T-helper 17 cell (primary cell): ENCODE data around the gene CASZ1. TPM values are rescaled to one million over a fixed set of nuclear protein-coding genes. Genes with fewer than 3 reads are reported as not detected.

Experiments used
- ATAC-seq: fragments of 150-1000 bp; cut with Tn5 transposase; 2 replicates; pipeline ENCODE4 v1.10.0; 2021; ENCODE audit warnings: mild to moderate bottlenecking, moderate library complexity
- DNase-seq, 3 donors: peaks; one replicate each; pipeline versions ENCODE4 v3.0.0 to v3.0.0-alpha.2; 2020 to 2021
- H3K9me3 ChIP-seq: one replicate; pipeline ENCODE4 v1.7.0; 2013; ENCODE audit warnings: low read length, mild to moderate bottlenecking; ENCODE audit not compliant: control insufficient read depth, poor library complexity, severe bottlenecking
- H3K27ac Mint-ChIP-seq: one replicate; pipeline ENCODE4 v1.8.0; 2022; ENCODE audit warnings: mild to moderate bottlenecking, moderate library complexity, mixed read lengths
- H3K27me3 Mint-ChIP-seq: one replicate; pipeline ENCODE4 v1.8.0; 2022; ENCODE audit warnings: mixed read lengths
- H3K36me3 Mint-ChIP-seq: one replicate; pipeline ENCODE4 v1.8.0; 2022; ENCODE audit warnings: low read depth, mixed read lengths
- H3K4me1 Mint-ChIP-seq: one replicate; pipeline ENCODE4 v1.8.0; 2022; ENCODE audit warnings: mild to moderate bottlenecking, mixed read lengths
- H3K4me3 Mint-ChIP-seq: one replicate; pipeline ENCODE4 v1.8.0; 2022; ENCODE audit warnings: mild to moderate bottlenecking, moderate library complexity, mixed read lengths
- total RNA-seq, 4 donors: library from RNA in 2 of 4; stranded (reverse) in 2 of 4; gene quantifications; one replicate each; pipeline ENCODE4 v1.2.3 and lab custom pipeline; 2022 to 2026

CASZ1 gene
- total RNA-seq, 2 donors from 2014 or later, result 20.8 to 21.2 TPM

DNA sequence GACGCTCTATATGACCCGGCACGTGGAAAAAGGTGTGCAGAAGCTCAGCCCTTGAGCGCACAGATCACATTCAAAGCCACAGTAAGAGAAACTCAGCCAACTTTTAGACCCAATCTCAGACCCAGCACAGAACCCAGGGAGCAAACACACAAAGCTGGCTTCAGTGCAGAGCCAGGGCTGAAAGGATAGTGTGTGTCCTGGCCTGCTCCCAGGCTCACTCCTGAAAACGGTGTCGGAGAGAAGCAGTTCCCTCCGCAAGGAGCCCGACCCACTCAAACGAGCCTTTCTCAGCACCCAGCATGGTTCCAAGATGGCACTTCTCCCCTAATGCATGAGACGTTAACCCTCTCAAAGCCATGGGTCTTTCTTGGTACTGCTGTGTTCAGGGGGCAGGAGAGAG, 39.6 kb downstream of the CASZ1 start:
- no peak for ATAC-seq
- H3K36me3 Mint-ChIP-seq, result no peaks in the 10 kb centered on the region
- no peak for DNase-seq
- H3K9me3 ChIP-seq, result no peaks in the 10 kb centered on the region
- H3K4me1 Mint-ChIP-seq, result peaks cover 11% of the 10 kb centered on the region
- H3K4me3 Mint-ChIP-seq, result no peak overlapping the region
- H3K27ac Mint-ChIP-seq, result peak overlapping the region; percentile 37
- peaks cover 17% of the 10 kb centered on the region for H3K27me3 Mint-ChIP-seq

DNA sequence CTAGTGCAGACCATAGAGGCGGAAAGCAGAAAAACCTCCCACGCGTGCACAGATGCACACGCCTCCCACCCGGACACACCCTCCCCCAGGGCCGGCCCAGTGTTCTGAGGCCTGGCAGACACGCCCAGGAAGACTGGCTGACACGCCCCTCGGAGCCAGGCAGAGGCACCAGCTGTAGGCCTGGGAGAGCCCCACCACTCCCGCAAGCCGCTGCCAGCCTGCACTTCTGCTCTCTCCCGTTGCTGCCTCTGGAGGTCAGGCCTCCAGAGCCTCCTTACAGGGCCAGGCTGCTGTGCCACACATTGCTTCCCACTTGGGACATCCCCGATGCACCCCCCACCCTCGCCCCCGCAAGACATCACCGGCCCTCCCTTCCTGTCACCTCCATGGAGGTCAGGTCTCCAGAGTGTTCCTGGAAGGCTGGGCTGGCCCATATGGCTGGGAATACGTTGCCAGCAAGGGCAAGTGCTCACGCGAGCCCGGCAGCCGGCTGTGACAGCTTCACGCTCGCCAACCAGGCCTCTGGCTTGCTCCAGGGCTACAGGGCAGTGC, 40.4 kb downstream of the CASZ1 start:
- H3K27ac Mint-ChIP-seq, result no peak overlapping the region
- peaks cover 21% of the 10 kb centered on the region for H3K27me3 Mint-ChIP-seq
- H3K4me1 Mint-ChIP-seq, result peaks cover 8% of the 10 kb centered on the region
- no peaks in the 10 kb centered on the region for H3K36me3 Mint-ChIP-seq
- no peaks in the 10 kb centered on the region for H3K9me3 ChIP-seq
- DNase-seq, result peak; percentile 45 to 59 (median 51)
- peak overlapping the region; percentile 45 for H3K4me3 Mint-ChIP-seq
- peak; percentile 100 for ATAC-seq

DNA sequence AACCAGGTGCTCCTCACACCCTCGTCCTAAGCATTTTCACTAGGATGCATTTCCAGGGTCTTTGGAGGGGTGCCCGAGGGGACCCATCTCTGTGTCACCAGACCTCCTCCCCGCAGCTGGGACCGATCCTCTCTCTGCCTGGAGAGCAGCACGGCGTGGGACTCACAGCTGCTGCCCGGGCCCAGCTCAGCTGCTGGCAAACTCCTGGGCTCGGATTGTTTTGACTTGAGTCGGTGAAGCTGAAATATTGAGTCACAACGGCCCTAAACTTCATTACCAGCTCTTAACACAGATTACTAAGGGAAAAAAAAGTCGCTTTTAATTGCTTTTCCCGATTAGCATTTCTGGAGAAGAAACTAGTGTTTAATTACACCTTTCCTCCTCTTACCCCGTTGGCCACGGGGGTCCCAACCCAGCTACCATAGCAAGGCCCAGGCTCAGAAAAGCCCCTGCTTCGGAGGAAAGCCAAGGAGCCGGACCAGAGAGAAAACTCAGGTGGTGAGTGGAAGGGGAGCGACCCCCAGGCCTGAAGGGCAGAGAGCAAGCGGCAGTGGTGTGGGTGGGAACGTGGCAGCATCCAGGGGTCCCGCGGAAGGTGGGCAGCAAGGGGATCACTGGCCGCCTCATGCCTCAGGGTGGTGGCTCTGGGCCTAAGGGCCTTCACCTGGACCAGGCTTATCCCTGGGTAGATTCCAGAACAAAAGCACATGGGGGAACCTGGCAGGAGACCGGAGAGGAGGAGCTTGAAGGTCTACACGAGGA, 41.7 kb downstream of the CASZ1 start:
- no peak overlapping the region for H3K4me3 Mint-ChIP-seq
- DNase-seq (no peak), ATAC-seq (no peak)
- H3K27me3 Mint-ChIP-seq, result peaks cover 16% of the 10 kb centered on the region
- no peaks in the 10 kb centered on the region for H3K9me3 ChIP-seq
- no peak overlapping the region for H3K27ac Mint-ChIP-seq
- no peaks in the 10 kb centered on the region for H3K36me3 Mint-ChIP-seq
- peaks cover 4% of the 10 kb centered on the region for H3K4me1 Mint-ChIP-seq

DNA sequence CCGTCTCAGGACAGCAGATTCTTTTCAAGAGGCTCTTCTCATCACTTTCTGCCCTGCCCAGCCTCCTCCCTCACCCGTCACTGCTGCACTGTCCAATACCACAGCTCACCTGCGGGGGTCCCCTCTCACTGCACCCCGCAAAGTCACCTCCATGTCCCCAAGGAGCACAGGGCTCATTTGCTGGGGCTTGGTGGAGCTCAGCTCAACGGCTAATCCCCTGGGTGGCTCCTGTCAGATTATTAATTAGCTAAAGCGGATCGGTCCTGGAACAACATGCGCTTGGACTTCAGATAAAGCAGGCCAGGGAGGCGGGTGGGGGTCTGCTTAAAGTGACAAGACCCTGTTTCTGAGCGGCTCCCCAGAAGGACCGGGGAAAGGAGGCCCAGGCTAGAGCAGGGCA, 43.1 kb downstream of the CASZ1 start:
- DNase-seq (no peak), ATAC-seq (no peak)
- H3K4me3 Mint-ChIP-seq, result no peak overlapping the region
- H3K36me3 Mint-ChIP-seq, result no peaks in the 10 kb centered on the region
- peaks cover 11% of the 10 kb centered on the region for H3K27me3 Mint-ChIP-seq
- H3K4me1 Mint-ChIP-seq, result peaks cover 4% of the 10 kb centered on the region
- H3K9me3 ChIP-seq, result no peaks in the 10 kb centered on the region
- no peak overlapping the region for H3K27ac Mint-ChIP-seq

DNA sequence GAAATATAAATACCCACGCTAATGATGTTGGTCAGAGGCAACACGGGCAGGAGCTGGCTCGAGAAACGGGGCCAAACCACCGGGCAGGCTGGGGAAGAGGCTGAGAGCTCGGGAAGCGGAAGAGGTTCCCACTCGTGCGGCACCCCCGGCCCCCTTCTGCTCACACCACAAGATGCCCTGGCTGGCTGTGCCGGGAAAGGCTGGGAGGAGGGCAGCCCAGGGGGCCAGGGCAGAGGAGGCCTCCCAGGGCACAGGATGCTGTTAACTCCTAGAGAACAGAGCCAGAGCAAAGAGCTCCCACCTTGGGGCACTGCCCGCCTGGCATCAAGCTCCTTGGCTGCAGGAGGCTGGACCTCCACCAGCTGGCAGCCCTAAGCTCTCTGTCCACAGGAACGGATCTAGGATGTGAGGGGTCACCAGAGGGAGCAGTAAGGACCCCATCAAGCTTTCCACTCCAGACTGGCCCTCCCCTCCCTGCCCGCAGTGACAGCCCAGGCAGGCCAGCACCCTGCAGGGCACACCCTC, 44.8 kb downstream of the CASZ1 start:
- Mint-ChIP-seq H3K4me1 (no peaks in the 10 kb centered on the region), H3K4me3 (no peak overlapping the region), H3K27me3 (peaks cover 5% of the 10 kb centered on the region), H3K27ac (no peak overlapping the region), H3K36me3 (no peaks in the 10 kb centered on the region)
- ATAC-seq (no peak), DNase-seq (no peak)
- H3K9me3 ChIP-seq, result no peaks in the 10 kb centered on the region

DNA sequence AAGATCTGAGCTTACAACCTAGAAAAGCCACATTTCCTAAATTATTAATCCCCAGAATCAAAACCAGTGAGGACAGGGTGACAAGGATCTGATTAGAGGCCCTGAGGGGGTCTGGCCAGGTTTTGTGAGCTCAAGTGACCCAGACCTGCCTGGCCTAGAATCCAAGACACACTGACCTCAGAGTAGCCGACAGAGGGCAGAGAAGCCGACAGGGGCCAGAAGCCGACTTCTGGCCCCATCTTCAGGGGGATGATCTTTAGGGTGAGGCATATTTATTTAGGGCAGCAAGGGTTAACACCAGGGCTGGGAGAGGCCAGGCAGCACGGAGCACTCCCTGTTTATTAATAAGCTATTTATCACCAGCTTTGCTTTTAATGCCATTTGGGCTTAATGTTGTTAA, 45.3 kb downstream of the CASZ1 start:
- H3K9me3 ChIP-seq, result no peaks in the 10 kb centered on the region
- no peak for DNase-seq
- Mint-ChIP-seq H3K36me3 (no peaks in the 10 kb centered on the region), H3K4me1 (no peaks in the 10 kb centered on the region), H3K27me3 (peaks cover 5% of the 10 kb centered on the region), H3K4me3 (no peak overlapping the region), H3K27ac (no peak overlapping the region)
- ATAC-seq, result no peak

DNA sequence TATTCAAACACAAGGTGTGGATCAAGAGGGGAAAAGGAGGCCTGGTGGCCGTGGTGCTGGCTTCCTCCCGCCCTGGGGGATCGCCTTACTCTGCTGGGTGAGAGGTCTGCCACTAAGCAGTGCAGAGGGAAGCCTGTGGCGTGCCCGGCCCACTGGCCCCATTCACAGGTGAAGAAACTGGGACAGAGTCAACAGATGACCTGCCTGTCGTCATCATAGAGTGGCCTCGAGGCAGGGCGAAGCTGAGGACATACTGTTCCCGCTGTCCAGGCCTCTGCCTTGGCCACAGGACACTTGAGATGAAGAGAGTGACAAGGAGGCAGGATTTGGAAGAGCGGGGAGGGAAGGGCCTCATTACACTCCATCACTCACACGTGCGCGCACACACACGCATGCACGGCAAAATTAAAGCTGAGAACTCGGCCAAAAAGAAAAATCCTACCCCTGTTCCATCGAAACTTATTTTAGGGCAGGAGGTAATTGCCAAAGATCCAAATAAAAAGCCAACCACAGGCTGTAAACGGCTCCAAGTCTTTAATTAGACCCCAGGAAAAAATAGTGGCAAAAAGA, 50.5 kb downstream of the CASZ1 start:
- H3K4me1 Mint-ChIP-seq, result no peaks in the 10 kb centered on the region
- no peaks in the 10 kb centered on the region for H3K36me3 Mint-ChIP-seq
- DNase-seq (no peak), ATAC-seq (no peak)
- no peak overlapping the region for H3K27ac Mint-ChIP-seq
- no peak overlapping the region for H3K4me3 Mint-ChIP-seq
- no peaks in the 10 kb centered on the region for H3K9me3 ChIP-seq
- H3K27me3 Mint-ChIP-seq, result peaks cover 22% of the 10 kb centered on the region

DNA sequence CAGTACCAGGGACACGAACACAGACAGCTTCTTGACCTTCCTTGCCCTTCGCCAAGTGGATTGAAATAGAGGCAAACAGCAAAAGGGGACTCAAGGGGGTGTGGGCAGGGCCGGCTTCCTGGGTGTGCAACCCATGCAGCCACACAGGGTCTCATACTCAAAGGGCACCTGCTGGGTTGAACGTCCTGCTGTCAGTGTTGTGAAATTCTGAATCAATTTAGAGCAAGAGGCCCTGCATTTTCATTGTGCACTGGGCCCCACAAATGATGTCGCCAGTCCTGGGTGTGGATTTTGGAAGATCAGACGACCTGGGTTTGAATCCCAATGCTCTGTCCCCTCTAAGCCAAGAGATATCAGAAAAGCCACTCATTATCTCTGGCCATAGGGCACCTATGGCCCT, 51.1 kb downstream of the CASZ1 start:
- H3K27ac Mint-ChIP-seq, result no peak overlapping the region
- no peaks in the 10 kb centered on the region for H3K9me3 ChIP-seq

DNA sequence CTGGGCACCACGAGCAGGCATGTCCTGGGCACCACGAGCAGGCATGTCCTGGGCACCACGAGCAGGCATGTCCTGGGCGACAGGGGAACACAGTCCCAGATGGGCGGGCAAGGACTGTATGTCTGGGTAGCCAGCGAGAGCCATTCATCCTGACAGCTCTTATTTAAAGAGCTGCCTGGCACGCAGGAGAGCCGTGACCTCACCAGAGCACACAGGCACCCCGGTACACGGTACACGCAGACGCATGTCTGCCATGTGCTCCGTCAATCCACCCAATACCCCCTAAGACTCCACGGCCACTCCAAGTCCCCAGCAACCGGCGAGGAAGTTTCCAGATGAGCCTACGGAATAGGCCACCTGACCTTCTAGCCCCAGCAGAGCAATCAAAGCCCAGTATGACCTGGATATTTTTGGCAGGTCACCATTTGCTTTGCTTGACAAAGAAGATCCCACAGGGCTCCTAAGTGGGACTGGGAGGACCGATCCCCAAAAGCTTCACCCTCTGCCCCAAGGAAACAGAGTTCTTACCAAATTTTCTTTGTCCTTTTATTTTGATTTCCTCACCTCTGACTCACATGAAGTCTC, 51.7 kb downstream of the CASZ1 start:
- Mint-ChIP-seq H3K4me3 (no peak overlapping the region), H3K4me1 (peaks cover 2% of the 10 kb centered on the region), H3K36me3 (peaks cover 3% of the 10 kb centered on the region), H3K27me3 (peaks cover 30% of the 10 kb centered on the region), H3K27ac (no peak overlapping the region)
- DNase-seq (no peak), ATAC-seq (no peak)
- H3K9me3 ChIP-seq, result no peaks in the 10 kb centered on the region

More for the DNA sequence above, 51.1 kb downstream of the CASZ1 start:
- Mint-ChIP-seq H3K4me1 (peaks cover under 1% of the 10 kb centered on the region), H3K4me3 (no peak overlapping the region), H3K36me3 (peaks cover under 1% of the 10 kb centered on the region), H3K27me3 (peaks cover 24% of the 10 kb centered on the region)
- no peak for DNase-seq
- no peak for ATAC-seq

DNA sequence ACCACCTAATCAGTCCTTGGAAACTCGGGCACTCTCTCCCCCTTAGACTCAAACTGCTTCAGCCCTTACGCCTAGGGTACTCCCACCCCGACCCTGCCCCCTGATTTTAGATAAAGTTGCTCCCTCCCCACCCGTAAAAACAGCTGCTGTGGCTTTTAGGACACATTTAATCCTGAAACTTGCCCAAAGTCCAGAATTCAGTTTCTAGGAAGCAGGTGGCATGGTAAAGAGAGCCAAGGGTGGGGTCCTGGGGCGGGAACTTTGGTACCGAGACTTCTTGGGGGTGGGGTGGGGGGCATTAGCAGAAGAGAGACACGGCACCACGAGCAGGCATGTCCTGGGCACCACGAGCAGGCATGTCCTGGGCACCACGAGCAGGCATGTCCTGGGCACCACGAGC, 52.4 kb downstream of the CASZ1 start:
- no peaks in the 10 kb centered on the region for H3K9me3 ChIP-seq
- peaks cover 2% of the 10 kb centered on the region for H3K4me1 Mint-ChIP-seq
- H3K27me3 Mint-ChIP-seq, result peaks cover 35% of the 10 kb centered on the region
- H3K36me3 Mint-ChIP-seq, result peaks cover 3% of the 10 kb centered on the region
- H3K27ac Mint-ChIP-seq, result no peak overlapping the region
- no peak overlapping the region for H3K4me3 Mint-ChIP-seq
- DNase-seq (no peak), ATAC-seq (no peak)

DNA sequence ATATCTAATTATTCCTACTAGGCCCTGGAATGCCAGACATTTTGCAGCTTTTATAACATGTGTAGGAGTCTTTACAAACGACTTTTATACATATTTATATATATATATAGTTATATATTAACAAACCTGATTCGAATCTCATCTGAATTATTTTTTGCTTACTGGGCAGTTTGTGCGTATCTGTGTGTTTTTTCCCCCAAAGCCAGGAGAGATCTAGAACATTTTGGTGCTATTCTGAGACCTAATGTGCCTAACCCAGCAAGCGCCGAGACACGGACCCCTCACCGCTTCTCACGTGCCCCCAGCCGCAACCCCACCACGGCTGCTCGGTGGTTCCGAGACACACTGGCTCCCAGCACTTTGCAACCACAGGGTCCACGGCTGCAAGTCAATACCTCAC, 54.8 kb downstream of the CASZ1 start:
- H3K4me1 Mint-ChIP-seq, result peaks cover 2% of the 10 kb centered on the region
- peaks cover 35% of the 10 kb centered on the region for H3K27me3 Mint-ChIP-seq
- no peak overlapping the region for H3K27ac Mint-ChIP-seq

DNA sequence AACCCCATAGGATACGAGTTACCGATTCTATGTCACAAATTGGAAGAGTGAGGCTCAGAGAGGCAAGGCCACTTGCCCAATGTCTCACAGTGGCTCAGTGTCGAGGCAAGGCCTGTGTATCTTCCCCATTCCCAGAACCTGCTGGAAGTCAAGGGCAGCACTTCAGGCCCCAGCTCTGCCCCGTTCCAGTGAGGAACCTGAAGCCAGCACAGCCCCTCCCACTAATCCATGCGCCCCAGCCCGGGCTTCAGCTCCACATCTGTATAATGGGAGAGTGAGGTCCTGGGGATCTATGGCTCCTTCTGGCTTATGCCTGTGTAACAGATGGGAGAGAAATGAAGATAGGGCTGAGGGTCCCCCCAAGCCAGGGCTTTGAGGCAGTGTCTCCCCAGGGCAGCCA, 56.3 kb downstream of the CASZ1 start:
- DNase-seq (no peak), ATAC-seq (no peak)
- peaks cover 3% of the 10 kb centered on the region for H3K36me3 Mint-ChIP-seq
- H3K27me3 Mint-ChIP-seq, result peaks cover 28% of the 10 kb centered on the region
- no peak overlapping the region for H3K4me3 Mint-ChIP-seq
- H3K4me1 Mint-ChIP-seq, result peaks cover 2% of the 10 kb centered on the region
- H3K27ac Mint-ChIP-seq, result no peak overlapping the region
- no peaks in the 10 kb centered on the region for H3K9me3 ChIP-seq

More for the DNA sequence above, 54.8 kb downstream of the CASZ1 start:
- Mint-ChIP-seq H3K36me3 (peaks cover 3% of the 10 kb centered on the region), H3K4me3 (no peak overlapping the region)
- ATAC-seq (no peak), DNase-seq (no peak)
- H3K9me3 ChIP-seq, result no peaks in the 10 kb centered on the region

DNA sequence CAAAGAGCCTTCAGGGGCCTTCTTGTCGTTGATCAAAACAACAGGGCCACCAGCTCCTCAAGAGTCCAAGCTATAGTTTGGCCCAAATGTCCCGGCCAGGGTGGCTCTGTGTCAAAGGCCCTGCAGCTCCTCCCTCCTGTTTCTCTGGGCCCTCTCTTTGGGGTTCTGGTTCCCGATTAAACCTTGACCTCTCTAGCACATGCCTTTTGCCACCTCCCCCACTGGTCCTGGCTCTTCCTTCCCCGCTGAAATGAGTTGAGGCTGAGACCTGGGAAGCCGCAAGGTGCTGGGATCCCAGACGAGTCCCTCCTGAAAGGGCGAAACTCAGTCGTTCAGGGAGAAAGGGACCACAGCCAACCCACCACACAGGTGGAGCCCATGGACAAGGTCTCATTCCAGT, 56.9 kb downstream of the CASZ1 start:
- H3K4me1 Mint-ChIP-seq, result peaks cover 2% of the 10 kb centered on the region
- DNase-seq (no peak), ATAC-seq (no peak)
- H3K9me3 ChIP-seq, result no peaks in the 10 kb centered on the region
- H3K4me3 Mint-ChIP-seq, result no peak overlapping the region
- H3K36me3 Mint-ChIP-seq, result peaks cover 3% of the 10 kb centered on the region
- peaks cover 30% of the 10 kb centered on the region for H3K27me3 Mint-ChIP-seq
- no peak overlapping the region for H3K27ac Mint-ChIP-seq
